Embryonic facial prominence (tissue), 1 donor: ENCODE data around the gene TOR1B.
"Not testable (repeated sequence)": the region's sequence is repeated elsewhere in the genome, so short reads cannot be mapped to it uniquely, and the experiment has no call there.

Experiments used
- DNase-seq: peaks from one replicate; pipeline ENCODE4 v3.0.0-alpha.2; 2016; ENCODE audit errors: extremely low spot score

The TOR1B gene

DNA sequence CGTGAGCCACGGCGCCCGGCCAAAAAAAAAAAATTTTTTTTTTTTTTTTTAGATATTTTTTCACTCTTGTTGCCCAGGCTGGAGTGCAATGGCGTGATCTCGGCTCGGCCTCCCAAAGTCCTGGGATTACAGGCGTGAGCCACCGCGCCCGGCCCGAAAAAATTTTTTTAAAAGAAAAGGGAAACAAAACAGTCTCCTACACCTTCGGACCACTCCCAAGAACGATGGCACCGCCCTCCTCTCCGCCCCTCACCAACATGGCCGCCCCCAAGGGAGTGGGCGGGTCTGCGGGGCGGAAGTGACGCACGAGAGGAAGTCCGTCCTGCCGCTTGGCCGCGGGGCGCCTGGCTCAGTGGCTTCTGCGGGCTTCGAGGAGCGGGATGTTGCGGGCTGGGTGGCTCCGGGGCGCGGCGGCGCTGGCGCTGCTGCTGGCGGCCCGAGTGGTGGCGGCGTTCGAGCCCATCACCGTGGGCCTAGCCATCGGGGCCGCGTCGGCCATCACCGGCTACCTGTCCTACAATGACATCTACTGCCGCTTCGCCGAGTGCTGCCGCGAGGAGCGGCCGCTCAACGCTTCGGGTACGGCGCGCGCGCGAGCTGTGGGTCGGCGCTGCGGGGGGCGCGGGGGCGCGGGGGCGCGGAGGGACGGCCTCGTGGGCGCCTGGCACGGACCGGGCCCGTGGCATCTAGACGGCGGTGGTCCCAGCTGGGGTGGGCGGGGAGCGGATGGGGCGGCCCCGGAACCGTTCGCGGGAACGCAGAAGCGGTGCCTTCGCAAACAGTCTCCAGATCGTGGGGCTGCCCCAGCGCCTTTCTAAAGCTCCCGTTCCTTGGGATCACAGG is at the start of gene TOR1B:
TOR1B (plus strand) TSS at position 352 of the 843 bp plus-strand sequence; CDS start at position 381, 29 bp downstream.
- peak; percentile 87 for DNase-seq

DNA sequence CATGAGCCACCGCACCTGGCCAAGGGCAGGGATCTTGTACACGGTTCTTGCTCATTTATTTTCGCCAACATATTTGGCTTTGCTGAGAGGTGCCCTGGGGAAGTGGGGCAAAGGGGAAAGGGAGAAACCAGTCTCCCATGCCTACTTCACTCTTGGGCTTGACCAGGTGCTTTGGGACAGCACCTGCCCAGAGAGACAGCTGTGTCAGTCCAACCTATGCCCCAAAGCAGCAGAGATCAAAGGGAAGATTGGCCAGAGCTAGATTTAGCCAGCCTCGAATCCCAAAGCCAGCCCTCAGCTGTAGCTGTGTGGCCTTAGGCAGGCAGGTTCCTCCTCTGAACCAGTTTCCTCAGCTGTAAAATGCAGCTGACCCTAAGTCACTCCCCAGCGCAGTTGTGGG is 47.8 kb upstream of the TOR1B start:
- no peak for DNase-seq

DNA sequence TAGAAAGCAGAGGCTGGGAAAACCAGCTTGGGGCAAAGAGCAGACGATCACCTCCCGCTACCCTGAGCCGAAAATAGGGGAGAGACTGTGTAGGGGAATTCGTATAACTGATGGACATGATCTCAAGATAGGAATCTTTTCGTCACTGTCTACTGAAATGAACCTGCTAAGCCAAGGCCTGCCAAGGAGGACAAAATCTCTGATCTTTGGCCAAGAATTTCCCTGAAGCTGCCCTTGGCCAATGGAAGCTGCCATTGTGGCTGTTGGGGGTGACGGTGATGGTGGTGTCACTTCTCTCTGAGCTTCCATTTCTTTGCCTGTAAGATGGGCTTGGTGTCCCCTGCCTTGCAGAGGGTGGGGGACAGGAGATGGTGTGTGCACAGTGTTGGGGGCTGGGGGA is 46.8 kb upstream of the TOR1B start:
- DNase-seq = no peak

GRCh38 chr9:129757045-129757444 is 45.9 kb upstream of the TOR1B start:
- no peak for DNase-seq

DNA sequence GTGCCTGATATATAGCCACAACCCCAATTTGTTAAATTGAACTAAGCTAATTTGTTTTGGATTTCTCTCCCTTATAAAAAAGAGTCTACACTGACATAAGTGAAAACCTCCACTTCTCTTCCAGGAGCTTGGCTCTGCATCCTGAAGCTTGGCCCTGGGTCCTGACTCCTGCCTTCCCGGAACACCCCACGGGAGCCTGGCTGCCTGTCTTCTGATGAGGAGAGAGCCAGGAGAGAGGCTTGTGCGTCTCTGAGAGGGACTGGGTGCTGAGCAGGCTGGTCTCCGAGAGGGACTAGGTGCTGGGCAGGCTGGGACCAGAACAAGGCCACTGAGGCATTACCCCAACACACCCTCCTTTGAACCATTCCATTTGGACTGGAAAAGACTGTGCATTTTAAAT is 43.7 kb upstream of the TOR1B start:
- DNase-seq = no peak

GRCh38 chr9:129759804-129760502 is 43.0 kb upstream of the TOR1B start:
- DNase-seq = no peak

- not testable (repeated sequence) for DNase-seq
Measured at GRCh38 chr9:129760784-129761183, 42.2 kb upstream of the TOR1B start.

DNA sequence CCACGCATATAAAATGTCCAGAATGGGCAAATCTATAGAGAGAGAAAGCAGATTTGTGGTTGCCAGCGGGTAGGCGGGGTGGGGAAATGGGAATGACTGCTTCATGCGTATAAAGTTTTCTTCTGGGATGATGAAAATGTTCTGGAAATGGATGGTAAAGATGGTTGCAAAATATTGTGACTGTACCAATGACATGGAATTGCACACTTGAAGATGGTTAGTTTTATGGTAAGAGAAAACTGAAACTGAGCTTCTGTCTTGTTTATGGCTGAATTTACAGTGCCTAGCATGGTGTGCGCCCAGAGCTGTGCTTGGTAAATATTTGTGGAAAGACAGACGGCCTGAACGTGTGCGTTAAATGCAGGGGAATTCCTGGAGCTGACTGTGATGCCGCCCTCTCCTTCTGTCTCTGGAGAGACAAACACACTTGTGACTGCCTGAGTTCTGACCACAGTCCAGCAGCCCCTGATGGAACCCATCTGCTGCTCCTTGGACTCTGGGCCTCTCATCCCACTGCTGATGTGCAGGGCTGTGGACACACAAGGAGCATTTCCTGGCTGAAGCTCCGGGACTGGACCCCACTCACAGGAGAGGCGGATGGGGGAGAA is 41.6 kb upstream of the TOR1B start:
- no peak for DNase-seq

- DNase-seq = no peak
Measured at GRCh38 chr9:129761901-129762369, 41.0 kb upstream of the TOR1B start.

DNA sequence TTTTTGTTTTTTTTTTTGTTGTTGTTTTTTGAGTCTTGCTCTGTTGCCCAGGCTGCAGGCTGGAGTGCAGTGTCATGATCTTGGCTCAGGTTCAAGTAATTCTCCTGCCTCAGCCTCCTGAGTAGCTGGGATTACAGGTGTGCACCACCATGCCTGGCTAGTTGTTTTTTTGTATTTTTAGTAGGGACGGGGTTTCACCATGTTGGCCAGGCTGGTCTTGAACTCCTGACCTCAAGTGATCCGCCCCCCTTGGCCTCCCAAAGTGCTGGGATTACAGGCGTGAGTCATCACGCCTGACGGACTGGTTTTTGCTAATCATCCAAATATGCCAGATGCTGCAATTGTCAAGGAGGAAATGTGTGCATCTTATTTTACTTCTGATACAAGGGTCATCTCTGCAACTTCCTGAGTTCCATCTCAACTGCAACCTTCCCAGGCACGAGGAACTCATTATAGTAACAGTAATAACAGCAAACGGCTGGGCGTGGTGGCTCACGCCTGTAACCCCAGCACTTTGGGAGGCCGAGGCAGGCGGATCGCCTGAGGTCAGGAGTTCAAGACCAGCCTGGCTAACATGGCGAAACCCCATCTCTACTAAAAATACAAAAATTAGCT is 40.5 kb upstream of the TOR1B start:
- DNase-seq = not testable (repeated sequence)

GRCh38 chr9:129762985-129763926 is 39.7 kb upstream of the TOR1B start:
- no peak for DNase-seq

- DNase-seq = no peak
Measured at GRCh38 chr9:129765764-129766317, 37.1 kb upstream of the TOR1B start.

GRCh38 chr9:129768486-129768885 is 34.5 kb upstream of the TOR1B start:
- DNase-seq = no peak

DNA sequence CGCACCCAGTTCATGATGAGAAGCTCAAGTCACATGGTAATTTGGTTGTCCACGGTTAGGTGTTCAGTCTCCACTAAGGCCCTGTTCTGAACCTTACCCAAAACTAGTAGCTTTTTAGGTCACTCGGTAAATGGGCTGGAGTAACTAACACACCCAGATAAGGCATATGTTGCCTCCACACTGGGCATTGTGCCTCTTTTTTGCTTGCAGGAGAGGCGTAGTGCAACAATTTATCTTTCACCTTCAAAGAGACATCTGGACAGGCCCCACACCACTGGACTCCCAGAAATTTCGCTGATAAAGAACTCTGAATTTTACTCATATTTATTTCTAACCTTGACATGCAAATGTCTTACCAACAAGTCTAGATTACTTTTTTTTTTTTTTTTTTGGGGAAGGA is 33.3 kb upstream of the TOR1B start:
- no peak for DNase-seq

- DNase-seq = no peak
Measured at GRCh38 chr9:129770741-129771140, 32.2 kb upstream of the TOR1B start.

DNA sequence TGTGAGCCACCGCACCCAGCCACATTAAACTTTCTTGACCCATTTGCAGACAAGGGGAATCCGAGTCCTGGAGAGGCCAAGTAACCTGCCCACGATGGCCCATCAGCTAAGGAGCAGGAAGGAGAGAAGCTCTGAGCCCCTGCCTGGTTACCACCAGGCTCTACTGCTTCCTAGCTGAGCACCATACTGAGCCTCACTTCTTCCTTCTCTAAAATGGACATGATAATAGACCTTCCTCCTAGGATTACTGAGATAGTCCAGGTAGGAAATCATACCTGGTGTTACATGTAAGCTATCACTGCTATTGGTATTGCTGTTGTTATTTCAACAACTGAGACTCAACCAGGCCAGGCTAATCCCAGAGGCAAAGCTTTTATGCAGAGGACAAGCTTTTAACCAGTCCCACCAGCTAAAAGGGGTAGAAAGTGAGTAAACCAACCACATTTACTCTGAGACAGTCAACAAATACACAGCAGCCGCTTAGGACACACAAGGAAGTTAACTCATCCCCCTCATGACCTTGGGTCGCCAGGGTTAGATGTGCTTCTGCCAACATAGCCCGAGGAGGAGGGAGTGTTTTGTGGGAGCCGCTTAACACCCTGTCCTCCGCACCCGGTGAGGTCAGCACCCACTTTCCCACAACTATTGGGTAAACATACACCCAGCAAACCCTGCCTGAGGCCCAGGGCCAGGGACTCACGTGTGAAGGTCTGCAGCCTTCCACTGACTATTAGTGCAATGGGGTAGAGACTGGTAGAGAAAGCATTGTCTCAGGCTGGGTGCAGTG is 29.5 kb upstream of the TOR1B start:
- DNase-seq = no peak

DNA sequence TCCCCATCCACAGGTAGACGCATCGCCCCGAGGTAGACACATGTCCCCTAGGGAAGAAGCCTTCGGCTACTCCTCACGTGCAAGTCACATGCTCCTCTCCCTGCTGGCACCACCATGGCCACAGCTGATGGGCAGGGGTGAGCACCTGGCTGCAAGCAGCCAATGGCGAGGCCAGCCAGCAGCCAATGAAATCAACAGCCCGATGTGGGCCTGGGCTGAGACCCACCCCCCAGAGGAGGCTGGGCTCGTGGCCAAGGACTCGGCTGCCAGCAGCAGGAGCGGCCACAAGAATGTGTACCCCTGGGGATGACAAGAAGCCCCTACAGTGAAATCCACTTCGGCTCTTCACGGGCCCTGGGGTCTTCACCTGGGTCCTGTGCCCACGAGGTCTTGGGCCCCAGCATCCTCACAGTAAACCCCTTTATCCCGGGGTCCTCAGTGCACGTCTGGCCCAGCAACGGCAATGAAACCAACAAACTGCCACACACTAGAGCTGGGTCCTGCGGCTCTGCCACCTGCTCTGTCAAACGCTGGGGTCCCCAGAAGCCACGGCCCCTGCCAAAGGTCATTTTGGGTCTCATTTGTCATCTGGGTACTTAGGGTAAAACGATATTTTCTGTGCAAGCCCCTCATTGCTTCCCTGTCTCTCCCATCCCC is 28.1 kb upstream of the TOR1B start:
- DNase-seq = no peak

DNA sequence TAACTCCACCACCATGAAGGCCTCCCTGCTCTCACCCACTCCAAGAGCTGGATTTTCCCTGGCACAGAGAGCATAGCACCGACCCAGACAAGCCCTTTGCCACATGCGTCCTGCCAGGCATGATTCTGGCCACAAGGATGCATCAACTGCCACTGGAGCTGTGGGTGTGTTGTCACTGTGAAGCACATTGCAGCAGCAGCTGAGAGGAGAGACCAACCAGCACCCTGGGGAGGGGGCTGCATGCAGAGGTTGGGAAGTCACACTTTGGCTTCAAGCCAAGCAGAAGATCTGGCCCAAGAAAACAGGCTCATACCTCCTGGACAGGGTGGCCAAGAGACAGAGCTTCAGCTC is 27.6 kb upstream of the TOR1B start:
- no peak for DNase-seq

GRCh38 chr9:129776096-129776495 is 26.9 kb upstream of the TOR1B start:
- DNase-seq = not testable (repeated sequence)

DNA sequence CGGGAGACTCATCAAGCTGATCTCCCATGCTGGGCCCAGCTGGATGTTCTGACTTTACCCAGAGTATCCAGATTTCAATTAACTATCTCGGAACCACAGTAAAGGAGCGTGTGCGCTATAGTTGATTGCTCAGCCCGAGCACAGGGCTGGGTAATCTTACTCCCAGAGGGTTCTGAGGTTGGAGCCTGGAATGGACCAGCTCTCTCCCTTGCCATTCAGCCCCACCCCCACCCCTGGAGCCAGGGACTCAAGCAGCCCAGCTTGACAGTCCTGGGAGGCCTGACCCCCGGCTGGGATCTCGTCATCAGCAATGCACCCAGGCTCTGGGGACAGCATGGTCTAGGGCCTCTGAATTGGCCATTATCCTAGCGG is 26.4 kb upstream of the TOR1B start:
- no peak for DNase-seq
